Activated T-cell treated with anti-CD3 and anti-CD28 coated beads, Interleukin-2, amount 50 U/mL, for 4 hours (primary cell): ENCODE results near the gene SLCO4C1. TPM values are rescaled to one million over a fixed set of nuclear protein-coding genes. Genes with fewer than 3 reads are reported as not detected.

Source experiments
- ATAC-seq, 2 donors: fragments of 200-7000 bp; cut with Tn5 transposase; one replicate each; pipeline ENCODE4 v1.10.0; 2021
- DNase-seq: peaks from one replicate; pipeline ENCODE4 v3.0.0-alpha.2; 2020
- H3K27me3 Mint-ChIP-seq: one replicate; pipeline ENCODE4 v1.8.0; 2021; ENCODE audit warnings: low read depth, mixed read lengths
- H3K36me3 Mint-ChIP-seq: one replicate; pipeline ENCODE4 v1.8.0; 2022; ENCODE audit warnings: mixed read lengths; ENCODE audit not compliant: insufficient read depth
- H3K4me1 Mint-ChIP-seq: one replicate; pipeline ENCODE4 v1.8.0; 2021; ENCODE audit warnings: low read depth, mixed read lengths
- H3K4me3 Mint-ChIP-seq: one replicate; pipeline ENCODE4 v1.8.0; 2021; ENCODE audit warnings: mild to moderate bottlenecking, moderate library complexity, mixed read lengths
- H3K9me3 Mint-ChIP-seq: one replicate; pipeline ENCODE4 v1.8.0; 2021; ENCODE audit warnings: mixed read lengths
- total RNA-seq, 3 donors: library from RNA; stranded (reverse); gene quantifications; one replicate each; pipeline ENCODE4 v1.2.1, GENCODE V29; 2021

The SLCO4C1 gene
- total RNA-seq, 3 donors from 2014 or later, result 0.05 to 0.11 TPM; not detected in 1

DNA sequence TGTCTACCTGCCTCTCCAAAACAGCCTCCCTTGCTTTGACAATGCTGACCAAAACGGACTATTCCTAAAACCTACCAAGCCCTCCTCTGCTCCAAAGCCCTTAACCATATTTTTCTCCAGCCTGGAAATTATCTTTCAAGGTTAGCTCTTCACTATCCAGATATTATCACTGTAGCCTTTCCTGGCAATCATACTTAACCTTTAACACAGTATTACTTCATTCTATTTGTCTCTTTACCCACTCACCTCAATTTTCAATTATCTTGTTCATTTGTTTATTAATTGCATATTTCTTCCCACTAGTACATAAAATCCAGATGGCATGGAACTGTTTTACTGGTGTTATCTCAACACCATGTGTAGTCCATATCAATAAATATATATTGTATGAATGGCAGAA, 7.5 kb downstream of the SLCO4C1 start:
- ATAC-seq (no peak), DNase-seq (no peak)
- no peak overlapping the region for H3K4me3 Mint-ChIP-seq
- no peaks in the 10 kb centered on the region for H3K27me3 Mint-ChIP-seq
- H3K4me1 Mint-ChIP-seq, result peaks cover 3% of the 10 kb centered on the region
- H3K9me3 Mint-ChIP-seq, result no peaks in the 10 kb centered on the region
- no peaks in the 10 kb centered on the region for H3K36me3 Mint-ChIP-seq

GRCh38 chr5:102286476-102286875, 9.6 kb downstream of the SLCO4C1 start:
- H3K9me3 Mint-ChIP-seq, result no peaks in the 10 kb centered on the region
- no peaks in the 10 kb centered on the region for H3K27me3 Mint-ChIP-seq
- peaks cover 8% of the 10 kb centered on the region for H3K4me1 Mint-ChIP-seq
- no peaks in the 10 kb centered on the region for H3K36me3 Mint-ChIP-seq
- no peak overlapping the region for H3K4me3 Mint-ChIP-seq
- DNase-seq, result no peak
- ATAC-seq, result no peak

DNA sequence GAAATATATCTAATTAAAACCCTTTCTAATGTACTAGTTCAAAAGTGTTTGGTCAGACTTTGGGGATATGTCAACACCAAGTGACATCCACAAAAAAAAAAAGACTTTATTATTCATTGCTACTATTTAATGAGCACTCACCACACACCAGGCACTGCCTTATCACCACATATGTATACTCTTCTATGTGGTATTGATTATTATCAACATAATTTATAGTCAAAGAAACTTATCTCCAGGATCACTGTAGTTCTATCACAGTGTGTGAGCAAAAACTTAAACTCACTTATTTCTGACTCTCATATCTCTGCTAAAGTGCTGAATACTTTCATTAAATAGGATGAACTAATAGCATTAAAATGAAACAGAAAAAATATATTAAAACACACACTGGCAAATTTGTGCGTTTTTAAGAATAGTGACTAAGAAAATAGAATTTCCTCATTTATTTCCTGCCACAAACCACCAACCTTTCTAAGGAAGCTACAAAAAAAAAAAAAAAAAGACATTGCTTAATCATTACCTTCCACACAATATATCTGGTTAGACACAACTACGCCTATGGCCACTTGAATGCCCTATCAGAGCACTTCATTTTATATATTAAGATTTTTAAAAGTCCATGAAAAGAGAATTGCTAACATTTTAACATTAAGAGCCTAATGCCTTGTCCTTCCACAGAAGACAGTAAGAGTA, 12.8 kb downstream of the SLCO4C1 start:
- H3K4me1 Mint-ChIP-seq, result peaks cover 6% of the 10 kb centered on the region
- ATAC-seq (no peak), DNase-seq (no peak)
- no peaks in the 10 kb centered on the region for H3K9me3 Mint-ChIP-seq
- H3K4me3 Mint-ChIP-seq, result no peak overlapping the region
- H3K27me3 Mint-ChIP-seq, result no peaks in the 10 kb centered on the region
- H3K36me3 Mint-ChIP-seq, result no peaks in the 10 kb centered on the region

GRCh38 chr5:102279711-102280110, 16.4 kb downstream of the SLCO4C1 start:
- H3K4me1 Mint-ChIP-seq, result peaks cover 6% of the 10 kb centered on the region
- peaks cover under 1% of the 10 kb centered on the region for H3K27me3 Mint-ChIP-seq
- no peaks in the 10 kb centered on the region for H3K36me3 Mint-ChIP-seq
- ATAC-seq (no peak), DNase-seq (no peak)
- H3K4me3 Mint-ChIP-seq, result no peak overlapping the region
- H3K9me3 Mint-ChIP-seq, result no peaks in the 10 kb centered on the region

DNA sequence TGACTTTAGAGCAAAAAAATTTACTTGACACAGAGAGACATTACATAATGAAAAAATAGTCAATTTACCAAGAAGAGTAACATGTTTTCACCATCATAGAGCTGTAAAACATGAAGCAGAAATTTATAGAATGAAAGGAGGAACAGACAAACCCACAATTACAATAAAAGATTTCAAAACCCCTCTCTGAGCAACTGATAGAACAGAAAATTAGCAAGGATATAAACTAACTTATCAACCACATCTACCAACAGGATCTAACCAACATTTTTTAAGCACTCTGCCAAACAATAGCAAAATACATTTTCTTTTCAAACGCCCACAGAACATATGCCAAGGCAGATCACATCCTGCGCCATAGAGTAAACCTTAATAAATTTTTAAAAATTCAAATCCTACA, 17.9 kb downstream of the SLCO4C1 start:
- no peak for ATAC-seq
- no peak for DNase-seq
- Mint-ChIP-seq H3K36me3 (no peaks in the 10 kb centered on the region), H3K9me3 (no peaks in the 10 kb centered on the region), H3K4me3 (no peak overlapping the region), H3K4me1 (peaks cover 4% of the 10 kb centered on the region), H3K27me3 (peaks cover 2% of the 10 kb centered on the region)

DNA sequence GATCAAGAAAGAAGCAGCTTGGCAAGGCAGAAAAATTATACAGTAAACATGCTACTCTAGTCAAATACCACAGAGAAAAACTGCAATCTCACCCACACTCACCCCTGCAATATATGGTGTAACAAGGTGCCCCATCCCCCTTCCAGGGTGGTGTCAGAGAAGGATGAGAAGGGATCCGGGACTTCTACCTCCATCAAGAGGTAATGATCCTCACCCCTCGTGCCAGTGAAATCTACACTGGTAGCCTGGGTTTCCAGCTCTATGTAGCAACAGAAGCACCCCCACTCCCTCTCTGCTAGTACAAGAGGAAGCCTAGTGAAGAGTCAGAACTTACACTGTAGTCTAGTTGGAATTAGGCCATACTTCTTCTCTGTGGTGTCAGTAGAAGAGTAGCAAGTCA, 18.9 kb downstream of the SLCO4C1 start:
- ATAC-seq, result no peak

GRCh38 chr5:102271759-102272158, 24.3 kb downstream of the SLCO4C1 start:
- DNase-seq (no peak), ATAC-seq (no peak)
- Mint-ChIP-seq H3K9me3 (peaks cover 16% of the 10 kb centered on the region), H3K27me3 (peaks cover 2% of the 10 kb centered on the region), H3K4me1 (no peaks in the 10 kb centered on the region), H3K4me3 (no peak overlapping the region), H3K36me3 (peaks cover 5% of the 10 kb centered on the region)

More for the DNA sequence above, 18.9 kb downstream of the SLCO4C1 start:
- no peak overlapping the region for H3K4me3 Mint-ChIP-seq
- H3K27me3 Mint-ChIP-seq, result peaks cover 2% of the 10 kb centered on the region
- H3K4me1 Mint-ChIP-seq, result peaks cover 1% of the 10 kb centered on the region
- no peaks in the 10 kb centered on the region for H3K36me3 Mint-ChIP-seq
- no peak for DNase-seq
- H3K9me3 Mint-ChIP-seq, result no peaks in the 10 kb centered on the region

GRCh38 chr5:102270036-102270435, 26.0 kb downstream of the SLCO4C1 start:
- Mint-ChIP-seq H3K9me3 (peaks cover 16% of the 10 kb centered on the region), H3K36me3 (peaks cover 5% of the 10 kb centered on the region), H3K4me3 (no peak overlapping the region), H3K4me1 (no peaks in the 10 kb centered on the region), H3K27me3 (peaks cover 2% of the 10 kb centered on the region)
- ATAC-seq (no peak), DNase-seq (no peak)

DNA sequence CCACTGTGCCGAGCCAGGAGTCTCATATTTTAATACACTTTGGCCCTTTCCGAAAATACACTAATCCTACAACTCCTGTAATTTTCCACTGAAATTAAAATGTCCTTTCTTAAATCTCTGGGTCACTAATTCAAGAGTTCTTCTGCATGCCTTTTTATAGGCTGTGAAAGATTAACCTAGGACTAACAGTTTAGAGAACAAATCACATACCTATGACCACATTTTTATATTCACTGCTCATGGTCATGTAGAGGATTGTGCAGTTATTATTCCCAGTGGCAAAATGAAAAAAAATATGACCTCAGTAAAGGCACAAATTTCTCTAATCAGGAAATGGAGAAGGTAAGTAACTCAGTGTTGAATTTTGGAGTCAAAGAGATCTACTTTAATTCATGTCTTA, 33.4 kb downstream of the SLCO4C1 start:
- Mint-ChIP-seq H3K4me3 (no peak overlapping the region), H3K36me3 (no peaks in the 10 kb centered on the region), H3K4me1 (no peaks in the 10 kb centered on the region), H3K9me3 (no peaks in the 10 kb centered on the region), H3K27me3 (no peaks in the 10 kb centered on the region)
- DNase-seq, result no peak
- ATAC-seq, result no peak

- Mint-ChIP-seq H3K36me3 (no peaks in the 10 kb centered on the region), H3K4me1 (no peaks in the 10 kb centered on the region), H3K27me3 (no peaks in the 10 kb centered on the region), H3K9me3 (no peaks in the 10 kb centered on the region), H3K4me3 (no peak overlapping the region)
- DNase-seq, result no peak
- no peak for ATAC-seq
Measured at GRCh38 chr5:102249381-102249780, 46.7 kb downstream of the SLCO4C1 start.

DNA sequence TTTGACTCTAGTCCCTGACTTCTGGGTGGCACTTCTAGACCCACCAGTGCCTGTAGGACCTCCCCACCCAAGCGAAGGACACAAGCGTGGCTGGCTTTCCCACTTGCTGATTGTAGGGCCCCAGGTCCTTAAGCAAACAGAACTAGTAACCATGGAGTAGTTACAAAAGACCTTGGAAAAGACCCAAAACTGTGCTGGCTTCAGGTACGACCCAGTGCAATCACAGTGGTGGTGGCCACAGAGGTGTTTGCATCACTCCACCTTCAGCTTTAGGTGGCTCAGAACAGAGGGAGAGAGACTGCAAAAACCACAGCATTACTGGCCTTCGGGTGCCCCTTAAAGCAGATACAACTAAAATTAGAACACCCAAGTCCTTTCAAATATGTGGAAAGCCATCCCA, 52.9 kb downstream of the SLCO4C1 start:
- no peak overlapping the region for H3K4me3 Mint-ChIP-seq
- H3K27me3 Mint-ChIP-seq, result no peaks in the 10 kb centered on the region
- no peaks in the 10 kb centered on the region for H3K9me3 Mint-ChIP-seq
- DNase-seq (no peak), ATAC-seq (no peak)
- H3K36me3 Mint-ChIP-seq, result no peaks in the 10 kb centered on the region
- no peaks in the 10 kb centered on the region for H3K4me1 Mint-ChIP-seq

DNA sequence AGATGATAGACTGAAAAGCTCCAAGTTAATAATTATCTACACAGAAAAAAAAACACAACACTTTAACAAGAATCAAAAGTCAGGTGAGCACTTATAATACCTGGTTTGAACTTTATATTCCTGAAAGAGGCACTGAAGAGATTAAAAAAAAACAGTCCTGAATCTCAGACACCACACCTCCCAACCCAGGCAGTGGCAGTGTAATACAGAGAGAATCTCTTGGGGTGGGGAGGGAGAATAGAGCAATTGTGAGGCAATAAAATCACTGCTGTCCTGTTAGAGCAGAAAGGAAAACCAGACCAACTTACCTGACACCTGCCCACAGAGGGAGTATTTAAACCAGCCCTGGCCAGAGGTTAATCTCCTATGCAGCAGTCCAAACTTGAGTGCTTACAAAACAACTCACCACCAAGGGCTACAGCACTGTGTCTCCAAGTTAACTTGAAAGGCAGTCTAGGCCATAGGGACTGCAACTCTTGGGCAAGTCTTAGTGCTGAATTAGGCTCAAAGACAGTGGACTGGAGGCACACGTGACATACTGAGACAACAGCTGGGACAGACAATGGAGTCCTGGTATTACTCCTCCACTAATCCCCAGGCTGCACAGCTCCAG, 54.2 kb downstream of the SLCO4C1 start:
- H3K4me3 Mint-ChIP-seq, result no peak overlapping the region
- no peaks in the 10 kb centered on the region for H3K9me3 Mint-ChIP-seq
- H3K36me3 Mint-ChIP-seq, result no peaks in the 10 kb centered on the region
- DNase-seq, result no peak
- ATAC-seq, result no peak
- H3K27me3 Mint-ChIP-seq, result no peaks in the 10 kb centered on the region
- no peaks in the 10 kb centered on the region for H3K4me1 Mint-ChIP-seq

GRCh38 chr5:102231693-102232619, 64.1 kb downstream of the SLCO4C1 start:
- Mint-ChIP-seq H3K4me3 (no peak overlapping the region), H3K4me1 (peaks cover 7% of the 10 kb centered on the region), H3K9me3 (no peaks in the 10 kb centered on the region), H3K27me3 (peaks cover 2% of the 10 kb centered on the region), H3K36me3 (no peaks in the 10 kb centered on the region)
- ATAC-seq, result peak; percentile 27 to 41
- DNase-seq, result no peak

GRCh38 chr5:102229685-102230084, 66.4 kb downstream of the SLCO4C1 start:
- ATAC-seq (no peak), DNase-seq (no peak)
- no peak overlapping the region for H3K4me3 Mint-ChIP-seq
- no peaks in the 10 kb centered on the region for H3K9me3 Mint-ChIP-seq
- peaks cover 2% of the 10 kb centered on the region for H3K27me3 Mint-ChIP-seq
- H3K4me1 Mint-ChIP-seq, result peaks cover 7% of the 10 kb centered on the region
- no peaks in the 10 kb centered on the region for H3K36me3 Mint-ChIP-seq
